ENCODE results near the gene ABCC3. TPM values are rescaled to one million over a fixed set of nuclear protein-coding genes. Genes with fewer than 3 reads are reported as not detected.

Gene ABCC3
- total RNA-seq, 6 donors from 2014 or later, result 34.2 to 268 (median 57.7) TPM

DNA sequence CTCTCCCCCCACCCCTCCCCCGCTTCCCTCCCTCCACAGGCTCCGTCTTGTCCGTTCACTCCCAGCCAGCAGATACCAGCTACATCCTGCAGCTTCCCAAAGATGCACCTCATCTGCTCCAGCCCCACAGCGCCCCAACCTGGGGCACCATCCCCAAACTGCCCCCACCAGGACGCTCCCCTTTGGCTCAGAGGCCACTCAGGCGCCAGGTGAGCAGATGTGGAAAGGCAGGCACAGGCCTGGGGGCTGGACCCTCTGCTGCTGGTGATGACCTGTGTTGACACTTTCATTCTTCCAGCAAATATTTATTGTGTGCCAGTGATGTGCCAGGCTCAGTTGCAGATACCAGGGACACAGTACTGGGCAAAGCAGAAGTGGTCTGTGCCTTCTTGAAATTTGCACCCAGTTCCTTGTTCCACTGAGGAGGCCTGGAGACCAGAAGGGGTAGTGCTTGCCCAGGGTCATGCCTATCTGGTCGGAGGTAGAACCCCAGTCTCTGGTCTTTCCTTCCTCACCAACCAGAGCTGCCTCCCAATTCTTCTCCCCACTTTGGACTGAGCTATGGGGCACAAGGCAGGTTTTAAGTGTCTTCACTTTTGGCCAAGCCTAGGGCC lies 10.3 kb upstream of the ABCC3 start:
- no peaks in the 10 kb centered on the region for H3K9me3 ChIP-seq
- ATAC-seq (ENCODE audit: low FRiP score in 2 of 2) (peak in 1 of 2 donors; percentile 31), DNase-seq (no peak)

DNA sequence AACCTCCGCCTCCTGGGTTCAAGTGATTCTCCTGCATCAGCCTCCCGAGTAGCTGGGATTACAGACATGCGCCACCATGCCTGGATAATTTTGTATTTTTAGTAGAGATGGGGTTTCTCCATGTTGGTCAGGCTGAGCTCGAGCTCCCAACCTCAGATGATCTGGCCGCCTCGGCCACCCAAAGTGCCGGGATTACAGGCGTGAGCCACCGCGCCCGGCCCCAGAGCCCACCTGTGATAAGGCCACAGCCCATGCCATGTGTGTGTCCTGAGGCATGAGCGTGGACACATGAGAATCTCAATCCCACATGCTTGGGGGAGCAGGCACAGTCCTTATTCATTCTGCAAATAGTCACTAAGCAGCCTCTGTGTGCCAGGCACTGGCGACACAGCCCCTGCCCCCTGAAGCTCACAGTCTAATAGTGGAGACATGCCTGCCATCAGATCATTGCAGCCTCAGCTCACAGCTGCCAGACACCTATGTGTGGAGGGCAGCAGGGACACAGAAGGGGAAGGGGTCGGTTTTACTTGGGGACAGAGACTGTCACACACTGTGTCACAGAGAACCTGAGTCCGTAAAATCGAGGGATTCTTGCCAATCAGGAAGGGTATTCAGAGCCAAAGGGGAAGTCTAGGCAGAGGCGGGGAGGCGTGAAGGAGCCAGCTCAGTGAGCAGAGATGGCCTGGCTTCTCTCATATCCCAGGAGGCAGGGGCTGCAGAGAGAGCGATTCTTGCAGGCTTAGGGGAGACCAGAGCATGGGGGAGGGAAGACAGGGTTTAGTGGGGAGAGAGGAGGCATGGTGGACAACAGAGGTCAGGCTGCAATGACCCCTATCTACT lies 9.4 kb upstream of the ABCC3 start:
- DNase-seq (peak in 1 of 2 donors; percentile 78), ATAC-seq (ENCODE audit: low FRiP score in 2 of 2) (no peak)
- peaks cover 0 to 7% (median 3%) of the 10 kb centered on the region in 4 donors for H3K27me3 ChIP-seq
- H3K9me3 ChIP-seq, result no peaks in the 10 kb centered on the region
- 84 to 88% methylated on average over 17 to 19 of the region's 19 CpGs for WGBS, 2 donors
- no peaks in the 10 kb centered on the region for H3K36me3 ChIP-seq
- peaks cover 0 to 16% (median 4%) of the 10 kb centered on the region in 4 donors for H3K4me1 ChIP-seq
- no peak overlapping the region for H3K4me3 ChIP-seq
- TF ChIP-seq EP300 (IDR thresholded peaks at IDR 0.05) (no peak), POLR2AphosphoS5 (IDR thresholded peaks at IDR 0.05) (no peak), POLR2A (IDR thresholded peaks at IDR 0.05) (no peak)
- TF ChIP-seq, protein P1, sequence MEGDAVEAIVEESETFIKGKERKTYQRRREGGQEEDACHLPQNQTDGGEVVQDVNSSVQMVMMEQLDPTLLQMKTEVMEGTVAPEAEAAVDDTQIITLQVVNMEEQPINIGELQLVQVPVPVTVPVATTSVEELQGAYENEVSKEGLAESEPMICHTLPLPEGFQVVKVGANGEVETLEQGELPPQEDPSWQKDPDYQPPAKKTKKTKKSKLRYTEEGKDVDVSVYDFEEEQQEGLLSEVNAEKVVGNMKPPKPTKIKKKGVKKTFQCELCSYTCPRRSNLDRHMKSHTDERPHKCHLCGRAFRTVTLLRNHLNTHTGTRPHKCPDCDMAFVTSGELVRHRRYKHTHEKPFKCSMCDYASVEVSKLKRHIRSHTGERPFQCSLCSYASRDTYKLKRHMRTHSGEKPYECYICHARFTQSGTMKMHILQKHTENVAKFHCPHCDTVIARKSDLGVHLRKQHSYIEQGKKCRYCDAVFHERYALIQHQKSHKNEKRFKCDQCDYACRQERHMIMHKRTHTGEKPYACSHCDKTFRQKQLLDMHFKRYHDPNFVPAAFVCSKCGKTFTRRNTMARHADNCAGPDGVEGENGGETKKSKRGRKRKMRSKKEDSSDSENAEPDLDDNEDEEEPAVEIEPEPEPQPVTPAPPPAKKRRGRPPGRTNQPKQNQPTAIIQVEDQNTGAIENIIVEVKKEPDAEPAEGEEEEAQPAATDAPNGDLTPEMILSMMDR (IDR thresholded peaks at IDR 0.05), result no peak
- H3K27ac ChIP-seq, result no peak overlapping the region

More for the DNA sequence above, 10.3 kb upstream of the ABCC3 start:
- Histone ChIP-seq H3K27me3 (peaks cover 0 to 7% (median 3%) of the 10 kb centered on the region in 4 donors), H3K4me3 (no peak overlapping the region), H3K4me1 (peaks cover 0 to 16% (median 5%) of the 10 kb centered on the region in 4 donors), H3K27ac (no peak overlapping the region), H3K36me3 (no peaks in the 10 kb centered on the region)
- TF ChIP-seq, protein P1 (IDR thresholded peaks at IDR 0.05), result no peak
- TF ChIP-seq EP300 (IDR thresholded peaks at IDR 0.05) (no peak), POLR2A (IDR thresholded peaks at IDR 0.05) (no peak), POLR2AphosphoS5 (IDR thresholded peaks at IDR 0.05) (no peak)
- WGBS, 2 donors, result 83 to 91% methylated on average over 4 to 7 of the region's 7 CpGs

DNA sequence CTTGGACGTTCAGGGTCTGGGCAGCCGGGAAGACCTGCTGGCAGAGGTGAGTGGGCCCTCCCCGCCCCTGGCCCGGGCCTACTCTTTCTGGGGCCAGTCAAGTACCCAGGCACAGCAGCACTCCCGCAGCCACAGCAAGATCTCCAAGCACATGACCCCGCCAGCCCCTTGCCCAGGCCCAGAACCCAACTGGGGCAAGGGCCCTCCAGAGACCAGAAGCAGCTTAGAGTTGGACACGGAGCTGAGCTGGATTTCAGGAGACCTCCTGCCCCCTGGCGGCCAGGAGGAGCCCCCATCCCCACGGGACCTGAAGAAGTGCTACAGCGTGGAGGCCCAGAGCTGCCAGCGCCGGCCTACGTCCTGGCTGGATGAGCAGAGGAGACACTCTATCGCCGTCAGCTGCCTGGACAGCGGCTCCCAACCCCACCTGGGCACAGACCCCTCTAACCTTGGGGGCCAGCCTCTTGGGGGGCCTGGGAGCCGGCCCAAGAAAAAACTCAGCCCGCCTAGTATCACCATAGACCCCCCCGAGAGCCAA lies 8.6 kb upstream of the ABCC3 start:
- DNase-seq (peak; percentile 67 to 89), ATAC-seq (ENCODE audit: low FRiP score in 2 of 2) (peak; percentile 63 to 64)
- TF ChIP-seq, protein P1 (IDR thresholded peaks at IDR 0.05), result peak; percentile 55 to 86 (median 75)
- TF ChIP-seq EP300 (IDR thresholded peaks at IDR 0.05), result no peak
- no peak for TF ChIP-seq POLR2A (IDR thresholded peaks at IDR 0.05)
- Histone ChIP-seq H3K4me3 (no peak overlapping the region), H3K27ac (no peak overlapping the region), H3K36me3 (no peaks in the 10 kb centered on the region), H3K27me3 (peaks cover 0 to 7% (median 3%) of the 10 kb centered on the region in 4 donors), H3K9me3 (no peaks in the 10 kb centered on the region), H3K4me1 (peaks cover 0 to 24% (median 4%) of the 10 kb centered on the region in 4 donors)
- 40% methylated on average over 18 of the region's 19 CpGs; no CpG with 5 or more reads in 1 of the 2 donors for WGBS, 2 donors

DNA sequence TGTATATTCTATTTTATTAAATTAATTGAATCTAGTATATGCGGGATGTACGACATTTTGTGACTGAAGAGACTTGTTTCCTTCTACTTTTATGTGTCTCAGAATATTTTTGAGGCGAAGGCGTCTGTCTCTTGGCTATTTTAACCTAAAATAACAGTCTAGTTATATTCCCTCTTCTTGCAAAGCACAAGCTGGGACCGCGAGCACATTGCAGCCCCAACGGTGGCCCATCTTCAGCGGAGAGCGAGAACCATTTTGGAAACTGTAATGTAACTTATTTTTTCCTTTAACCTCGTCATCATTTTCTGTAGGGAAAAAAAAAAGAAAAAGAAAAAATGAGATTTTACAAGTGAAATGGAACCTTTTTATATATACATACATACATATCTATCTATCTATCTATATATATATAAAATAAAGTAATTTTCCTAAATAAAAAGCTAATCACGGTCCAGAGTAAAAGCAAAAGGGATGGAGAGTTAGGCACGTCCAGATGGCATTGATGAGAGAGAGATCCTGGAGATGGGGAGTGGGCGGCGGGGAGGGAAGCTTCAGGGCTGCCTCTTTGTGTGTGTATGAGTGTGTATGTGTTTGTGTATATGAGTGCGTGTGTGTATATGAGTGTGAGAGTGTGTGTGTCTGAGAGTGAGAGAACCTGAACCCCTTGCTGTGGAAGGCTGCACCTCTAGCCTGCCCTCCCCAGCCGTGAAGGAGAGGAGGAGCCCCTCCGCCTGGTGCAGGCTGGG lies 7.5 kb upstream of the ABCC3 start:
- no peak overlapping the region for H3K4me3 ChIP-seq
- no peaks in the 10 kb centered on the region for H3K36me3 ChIP-seq
- peaks cover 0 to 31% (median 10%) of the 10 kb centered on the region in 4 donors for H3K4me1 ChIP-seq
- 80 to 86% methylated on average over 16 to 17 of the region's 17 CpGs for WGBS, 2 donors
- no peak for DNase-seq
- no peaks in the 10 kb centered on the region for H3K9me3 ChIP-seq
- no peak overlapping the region for H3K27ac ChIP-seq
- no peak for ATAC-seq (ENCODE audit: low FRiP score in 2 of 2)
- TF ChIP-seq, protein P1 (IDR thresholded peaks at IDR 0.05), result no peak
- TF ChIP-seq POLR2A (IDR thresholded peaks at IDR 0.05) (no peak), EP300 (IDR thresholded peaks at IDR 0.05) (no peak), POLR2AphosphoS5 (IDR thresholded peaks at IDR 0.05) (no peak)
- H3K27me3 ChIP-seq, result peaks cover 0 to 7% (median 3%) of the 10 kb centered on the region in 4 donors

Measured in upper lobe of left lung (tissue), 6 donors.